DOHH2 (cell line): ENCODE measurements around the gene NFIB.

Experiments used
- CTCF ChIP-seq: fragments of 200-600 bp; sonication (generic); IDR thresholded peaks from one replicate; pipeline ENCODE4 v1.5.1; 2014; ENCODE audit warnings: antibody characterized with exemption, mild to moderate bottlenecking, low read depth, low read length; ENCODE audit not compliant: poor library complexity, severe bottlenecking
- EZH2phosphoT487 ChIP-seq: fragments of 200-600 bp; sonication (generic); IDR thresholded peaks from 2 replicates; pipeline ENCODE4 v1.6.1; 2017; ENCODE audit warnings: borderline replicate concordance, mild to moderate bottlenecking, antibody characterized with exemption, low read length, moderate library complexity, mixed read lengths

GRCh38 chr9:14170973-14171596, 142.9 kb downstream of the NFIB start:
- no peak for TF ChIP-seq EZH2phosphoT487
- no peak for TF ChIP-seq CTCF
